ENCODE data around the gene MEAF6.

Gene MEAF6

GRCh38 chr1:37485902-37486679 is 28.5 kb downstream of the MEAF6 start:
- no peak for DNase-seq (ENCODE audit: low read depth in 2 of 2)

GRCh38 chr1:37484325-37485051 is 30.1 kb downstream of the MEAF6 start:
- DNase-seq (ENCODE audit: low read depth in 2 of 2), result no peak

GRCh38 chr1:37483785-37484184 is 30.8 kb downstream of the MEAF6 start:
- DNase-seq (ENCODE audit: low read depth in 2 of 2), result no peak

- DNase-seq (ENCODE audit: low read depth in 2 of 2), result no peak
Observed at GRCh38 chr1:37482796-37483744, 31.5 kb downstream of the MEAF6 start.

- no peak for DNase-seq (ENCODE audit: low read depth in 2 of 2)
Observed at GRCh38 chr1:37482004-37482785, 32.4 kb downstream of the MEAF6 start.

GRCh38 chr1:37481289-37482003 is 33.1 kb downstream of the MEAF6 start:
- no peak for DNase-seq (ENCODE audit: low read depth in 2 of 2)

GRCh38 chr1:37480581-37481288 is 33.8 kb downstream of the MEAF6 start:
- DNase-seq (ENCODE audit: low read depth in 2 of 2), result no peak

- no peak for DNase-seq (ENCODE audit: low read depth in 2 of 2)
Observed at GRCh38 chr1:37480125-37480466, 34.5 kb downstream of the MEAF6 start.

GRCh38 chr1:37479255-37480124 is 35.1 kb downstream of the MEAF6 start:
- DNase-seq (ENCODE audit: low read depth in 2 of 2), result peak; percentile 85 to 86

GRCh38 chr1:37478890-37479254 is 35.7 kb downstream of the MEAF6 start:
- no peak for DNase-seq (ENCODE audit: low read depth in 2 of 2)

GRCh38 chr1:37478451-37478881 is 36.1 kb downstream of the MEAF6 start:
- DNase-seq (ENCODE audit: low read depth in 2 of 2), result no peak

GRCh38 chr1:37477946-37478345 is 36.6 kb downstream of the MEAF6 start:
- no peak for DNase-seq (ENCODE audit: low read depth in 2 of 2)

GRCh38 chr1:37477198-37477931 is 37.2 kb downstream of the MEAF6 start:
- peak; percentile 77 to 78 for DNase-seq (ENCODE audit: low read depth in 2 of 2)

- DNase-seq (ENCODE audit: low read depth in 2 of 2), result no peak
Observed at GRCh38 chr1:37476460-37477197, 37.9 kb downstream of the MEAF6 start.

- DNase-seq (ENCODE audit: low read depth in 2 of 2), result no peak
Observed at GRCh38 chr1:37476087-37476452, 38.5 kb downstream of the MEAF6 start.

- no peak for DNase-seq (ENCODE audit: low read depth in 2 of 2)
Observed at GRCh38 chr1:37475380-37476086, 39.0 kb downstream of the MEAF6 start.
